Trophoblast cell (in vitro differentiated cells and primary cell): Measurements from ENCODE around the gene TGFBR3L.
"Not testable (repeated sequence)": the region's sequence is repeated elsewhere in the genome, so short reads cannot be mapped to it uniquely, and the experiment has no call there.

Experiments used
- DNase-seq, 2 donors: peaks; one replicate each; pipeline ENCODE4 v3.0.0-alpha.2; 2016
- H2AFZ ChIP-seq: 2 replicates; pipeline ENCODE4 v1.6.1; 2013; ENCODE audit warnings: low read length, moderate library complexity, mild to moderate bottlenecking; ENCODE audit not compliant: insufficient read depth, poor library complexity
- H2AK5ac ChIP-seq: 2 replicates; pipeline ENCODE4 v1.6.1; 2013; ENCODE audit warnings: mild to moderate bottlenecking, low read length
- H2BK120ac ChIP-seq: 2 replicates; pipeline ENCODE4 v1.6.1; 2013; ENCODE audit warnings: low read length, mild to moderate bottlenecking, moderate library complexity; ENCODE audit not compliant: insufficient read depth, poor library complexity
- H2BK12ac ChIP-seq: 2 replicates; pipeline ENCODE4 v1.6.1; 2013; ENCODE audit warnings: mild to moderate bottlenecking, low read length, moderate library complexity
- H2BK5ac ChIP-seq: 2 replicates; pipeline ENCODE4 v1.6.1; 2013; ENCODE audit warnings: low read length, low read depth, moderate library complexity, mild to moderate bottlenecking; ENCODE audit not compliant: poor library complexity
- H3K14ac ChIP-seq: 2 replicates; pipeline ENCODE4 v1.6.1; 2013; ENCODE audit warnings: mild to moderate bottlenecking, low read length
- H3K18ac ChIP-seq: 2 replicates; pipeline ENCODE4 v1.6.1; 2013; ENCODE audit warnings: mild to moderate bottlenecking, low read length
- H3K23ac ChIP-seq: 2 replicates; pipeline ENCODE4 v1.6.1; 2013; ENCODE audit warnings: low read length
- H3K27ac ChIP-seq: 2 replicates; pipeline ENCODE4 v1.5.1; 2013; ENCODE audit warnings: low read depth, mild to moderate bottlenecking, inconsistent platforms, low read length, moderate library complexity
- H3K27me3 ChIP-seq: 2 replicates; pipeline ENCODE4 v1.6.1; 2013; ENCODE audit warnings: inconsistent platforms, mild to moderate bottlenecking, low read length, moderate library complexity; ENCODE audit not compliant: insufficient read depth
- H3K36me3 ChIP-seq, 2 experiments: 1 replicate in 1 of 2; 2 replicates in 1 of 2; pipeline ENCODE4 v1.6.1; 2013; ENCODE audit warnings: low read length in 2 of 2, mild to moderate bottlenecking in 2 of 2, moderate library complexity in 1 of 2; ENCODE audit not compliant: insufficient read depth in 2 of 2, control insufficient read depth in 1 of 2
- H3K4ac ChIP-seq: 2 replicates; pipeline ENCODE4 v1.6.1; 2013; ENCODE audit warnings: low read depth, mild to moderate bottlenecking, low read length, moderate library complexity
- H3K4me1 ChIP-seq, 2 experiments: 1 replicate in 1 of 2; 2 replicates in 1 of 2; pipeline ENCODE4 v1.6.1; 2013; ENCODE audit warnings: low read length in 2 of 2, mild to moderate bottlenecking in 2 of 2, moderate library complexity in 1 of 2; ENCODE audit not compliant: insufficient read depth in 2 of 2, control insufficient read depth in 1 of 2
- H3K4me2 ChIP-seq: 2 replicates; pipeline ENCODE4 v1.6.1; 2013; ENCODE audit warnings: inconsistent platforms, mild to moderate bottlenecking, low read length, moderate library complexity
- H3K4me3 ChIP-seq: 2 replicates; pipeline ENCODE4 v1.5.1; 2013; ENCODE audit warnings: mild to moderate bottlenecking, low read depth, low read length, inconsistent platforms
- H3K79me1 ChIP-seq: one replicate; pipeline ENCODE4 v1.6.1; 2013; ENCODE audit warnings: low read length
- H3K79me2 ChIP-seq: 2 replicates; pipeline ENCODE4 v1.6.1; 2013; ENCODE audit warnings: low read length, mild to moderate bottlenecking; ENCODE audit not compliant: control insufficient read depth, insufficient read depth, poor library complexity
- H3K9ac ChIP-seq: 2 replicates; pipeline ENCODE4 v1.6.1; 2013; ENCODE audit warnings: mild to moderate bottlenecking, low read length
- H3K9me3 ChIP-seq: 2 replicates; pipeline ENCODE4 v1.6.1; 2013; ENCODE audit warnings: low read depth, mild to moderate bottlenecking, control low read depth, inconsistent platforms, low read length; ENCODE audit not compliant: insufficient read depth
- H4K12ac ChIP-seq: 2 replicates; pipeline ENCODE4 v1.6.1; 2013; ENCODE audit warnings: low read depth, mild to moderate bottlenecking, low read length, moderate library complexity
- H4K8ac ChIP-seq: 2 replicates; pipeline ENCODE4 v1.6.1; 2013; ENCODE audit warnings: low read depth, mild to moderate bottlenecking, low read length, moderate library complexity
- H4K91ac ChIP-seq: one replicate; pipeline ENCODE4 v1.6.1; 2013; ENCODE audit warnings: low read depth, mild to moderate bottlenecking, low read length, moderate library complexity
- WGBS: extraction: QIAGEN DNeasy Blood & Tissue Kit; methylation state at CpG from one replicate; pipeline ENCODE4 v1.1.7; 2013; ENCODE audit warnings: missing lambda C conversion rate; ENCODE audit not compliant: insufficient read length, insufficient coverage; ENCODE audit errors: extremely low coverage; 5-methylcytosine and 5-hydroxymethylcytosine counted together

The TGFBR3L gene

GRCh38 chr19:7959211-7959610 lies 44.6 kb downstream of the TGFBR3L start:
- no peak overlapping the region for H3K9ac ChIP-seq
- no peak overlapping the region for H2BK12ac ChIP-seq
- WGBS: no CpG with 5 or more reads among the region's 6 CpGs
- no peak overlapping the region for H3K27ac ChIP-seq
- H3K79me1 ChIP-seq: no peaks in the 10 kb centered on the region
- H4K91ac ChIP-seq: no peak overlapping the region
- H4K8ac ChIP-seq: no peak overlapping the region
- H2BK120ac ChIP-seq: no peak overlapping the region
- no peak overlapping the region for H3K14ac ChIP-seq
- H2AFZ ChIP-seq: no peak overlapping the region
- H3K23ac ChIP-seq: no peak overlapping the region
- no peak for DNase-seq
- H3K9me3 ChIP-seq: no peaks in the 10 kb centered on the region
- no peaks in the 10 kb centered on the region for H3K79me2 ChIP-seq
- H3K4me1 ChIP-seq: no peaks in the 10 kb centered on the region
- H2BK5ac ChIP-seq: no peak overlapping the region
- no peak overlapping the region for H3K4ac ChIP-seq
- peaks cover 31 to 43% of the 10 kb centered on the region in 2 experiments for H3K36me3 ChIP-seq
- H3K4me2 ChIP-seq: no peak overlapping the region
- no peak overlapping the region for H2AK5ac ChIP-seq
- H3K4me3 ChIP-seq: no peak overlapping the region
- H3K18ac ChIP-seq: no peak overlapping the region
- no peak overlapping the region for H4K12ac ChIP-seq
- no peaks in the 10 kb centered on the region for H3K27me3 ChIP-seq

- not testable (repeated sequence) for H3K18ac ChIP-seq, H2AK5ac ChIP-seq
Measured at GRCh38 chr19:7961082-7961481, 46.5 kb downstream of the TGFBR3L start.

DNA sequence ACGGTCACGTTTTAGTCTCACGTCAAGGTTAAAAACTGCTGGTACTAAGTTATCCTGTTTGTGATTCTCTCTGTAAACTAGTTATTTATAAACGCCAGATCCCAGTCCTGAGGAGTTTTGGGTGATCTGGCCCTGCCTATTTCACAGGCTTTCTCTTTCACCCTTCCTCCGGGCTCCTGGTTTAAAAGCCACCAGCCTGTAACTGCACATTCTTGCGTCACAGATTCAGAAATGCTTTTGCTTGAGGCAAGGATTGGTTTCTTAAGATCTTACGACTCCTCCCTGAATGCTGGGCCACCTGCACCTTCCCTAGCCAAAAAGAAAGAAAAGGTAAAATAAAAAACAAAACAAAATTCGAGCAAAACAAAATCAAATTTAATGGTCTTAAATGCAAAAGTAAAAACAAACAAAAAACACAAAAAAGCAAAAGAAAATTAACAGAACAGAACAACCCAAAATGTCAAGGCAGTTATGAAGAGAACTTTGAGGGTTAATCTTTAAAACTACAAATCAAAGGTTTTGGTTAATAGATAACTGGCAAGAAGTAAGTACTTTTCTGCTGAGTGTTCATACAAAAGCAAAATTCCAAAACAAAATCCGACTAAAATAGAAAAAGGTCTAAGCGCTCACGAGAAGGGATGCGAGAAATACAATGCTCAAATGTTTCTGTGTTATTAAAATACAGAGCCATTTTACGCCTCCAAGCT lies 47.4 kb downstream of the TGFBR3L start:
- H2BK5ac ChIP-seq: no peak overlapping the region
- H4K8ac ChIP-seq: no peak overlapping the region

More at GRCh38 chr19:7961082-7961481, 46.5 kb downstream of the TGFBR3L start:
- H3K27ac ChIP-seq, H4K8ac ChIP-seq, H3K23ac ChIP-seq, H3K9ac ChIP-seq, H3K79me1 ChIP-seq, H3K4me2 ChIP-seq, H4K12ac ChIP-seq, H3K14ac ChIP-seq, H2AFZ ChIP-seq, H3K4ac ChIP-seq, H4K91ac ChIP-seq, DNase-seq, H3K79me2 ChIP-seq, H2BK120ac ChIP-seq, H3K27me3 ChIP-seq, H2BK5ac ChIP-seq, H3K4me3 ChIP-seq, H3K9me3 ChIP-seq, H2BK12ac ChIP-seq: not testable (repeated sequence)
- WGBS: no CpG with 5 or more reads among the region's 4 CpGs
- Histone ChIP-seq H3K36me3 (peaks cover 38 to 57% of the 10 kb centered on the region in 2 experiments), H3K4me1 (peaks cover 4 to 11% of the 10 kb centered on the region in 2 experiments)

DNA sequence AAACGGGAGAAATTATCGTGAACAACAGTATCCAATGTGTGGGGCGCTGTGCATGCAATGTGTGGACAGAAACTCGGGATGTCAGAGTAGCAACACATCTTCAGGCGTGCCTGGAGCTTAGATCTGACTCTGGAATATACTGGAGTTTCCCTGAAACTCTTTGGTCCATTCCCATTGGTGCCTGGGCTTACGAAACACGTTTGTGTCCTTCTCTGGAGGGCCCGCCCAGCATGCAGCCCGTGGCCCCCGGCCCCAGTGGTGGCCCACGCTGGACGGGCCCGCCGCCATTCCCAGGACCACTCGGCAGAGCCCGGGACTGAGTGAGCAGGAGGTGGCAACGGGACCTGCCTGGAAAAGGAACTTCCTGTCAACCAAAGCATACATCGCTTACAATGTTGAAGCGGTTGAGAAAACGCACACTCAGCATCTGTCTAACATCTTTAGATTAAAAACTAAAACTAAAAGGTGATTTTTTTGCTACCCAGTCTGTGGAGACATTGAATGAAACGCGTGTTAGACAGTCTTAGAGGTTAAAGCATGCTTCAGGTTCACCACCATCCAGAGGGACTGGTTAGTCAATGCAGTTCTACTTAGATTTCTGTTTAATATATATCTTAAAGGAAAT lies 48.1 kb downstream of the TGFBR3L start:
- no peak overlapping the region for H2BK12ac ChIP-seq

More for the DNA sequence above, 47.4 kb downstream of the TGFBR3L start:
- peaks cover 4 to 11% of the 10 kb centered on the region in 2 experiments for H3K4me1 ChIP-seq
- peaks cover 4% of the 10 kb centered on the region for H3K79me1 ChIP-seq
- no peak overlapping the region for H3K9ac ChIP-seq
- no peak overlapping the region for H3K4me2 ChIP-seq
- no peak overlapping the region for H3K4me3 ChIP-seq
- no CpG with 5 or more reads among the region's 13 CpGs for WGBS
- H3K23ac ChIP-seq: no peak overlapping the region
- H3K18ac ChIP-seq: no peak overlapping the region
- H3K27ac ChIP-seq: no peak overlapping the region
- no peaks in the 10 kb centered on the region for H3K9me3 ChIP-seq
- DNase-seq: peak; percentile 61 to 78
- no peak overlapping the region for H3K14ac ChIP-seq
- H2AFZ ChIP-seq: no peak overlapping the region
- no peak overlapping the region for H2AK5ac ChIP-seq
- H3K36me3 ChIP-seq: peaks cover 45 to 62% of the 10 kb centered on the region in 2 experiments
- H2BK12ac ChIP-seq: no peak overlapping the region
- no peaks in the 10 kb centered on the region for H3K79me2 ChIP-seq
- no peak overlapping the region for H2BK120ac ChIP-seq
- no peaks in the 10 kb centered on the region for H3K27me3 ChIP-seq
- no peak overlapping the region for H4K91ac ChIP-seq
- H4K12ac ChIP-seq: no peak overlapping the region
- H3K4ac ChIP-seq: no peak overlapping the region

More for the DNA sequence above, 48.1 kb downstream of the TGFBR3L start:
- no peak overlapping the region for H3K9ac ChIP-seq
- peaks cover 4 to 11% of the 10 kb centered on the region in 2 experiments for H3K4me1 ChIP-seq
- DNase-seq: no peak
- H2BK120ac ChIP-seq: no peak overlapping the region
- no peak overlapping the region for H2AFZ ChIP-seq
- no peak overlapping the region for H3K4me3 ChIP-seq
- no peak overlapping the region for H3K18ac ChIP-seq
- no peaks in the 10 kb centered on the region for H3K27me3 ChIP-seq
- H4K8ac ChIP-seq: no peak overlapping the region
- peaks cover 4% of the 10 kb centered on the region for H3K79me1 ChIP-seq
- no peak overlapping the region for H4K12ac ChIP-seq
- no CpG with 5 or more reads among the region's 22 CpGs for WGBS
- no peaks in the 10 kb centered on the region for H3K9me3 ChIP-seq
- no peaks in the 10 kb centered on the region for H3K79me2 ChIP-seq
- no peak overlapping the region for H3K14ac ChIP-seq
- no peak overlapping the region for H3K27ac ChIP-seq
- no peak overlapping the region for H3K4me2 ChIP-seq
- no peak overlapping the region for H4K91ac ChIP-seq
- no peak overlapping the region for H2AK5ac ChIP-seq
- no peak overlapping the region for H3K23ac ChIP-seq
- no peak overlapping the region for H2BK5ac ChIP-seq
- H3K4ac ChIP-seq: no peak overlapping the region
- peaks cover 50 to 67% of the 10 kb centered on the region in 2 experiments for H3K36me3 ChIP-seq
